Measurements from ENCODE around the gene PET100. TPM values are rescaled to one million over a fixed set of nuclear protein-coding genes. Genes with fewer than 3 reads are reported as not detected.

PET100 gene
- total and polyA plus RNA-seq, 2 experiments from 2014 or later = 8.6 to 636 TPM

DNA sequence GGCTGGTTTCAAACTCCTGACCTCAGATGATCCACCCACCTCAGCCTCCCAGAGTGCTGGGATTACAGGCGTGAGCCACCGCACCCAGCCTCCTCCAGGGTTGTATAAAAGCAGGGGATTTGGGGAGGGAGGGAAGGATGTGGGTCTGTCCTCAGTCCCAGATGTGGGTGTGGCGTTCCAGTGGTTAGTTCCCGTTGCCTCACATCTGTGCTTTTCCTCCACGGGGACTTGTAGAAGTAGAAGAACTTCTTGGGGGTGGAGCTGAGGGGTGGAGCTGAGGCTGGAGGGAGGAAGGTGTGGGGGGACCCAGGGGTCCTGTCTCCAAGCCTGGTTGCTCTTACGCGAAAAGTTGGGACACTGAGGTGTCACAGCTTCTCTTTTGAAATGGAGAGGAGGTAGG lies 46.8 kb downstream of the PET100 start:
- peaks cover 6% of the 10 kb centered on the region for H3K9me3 Mint-ChIP-seq
- ATAC-seq = no peak
- H3K27me3 Mint-ChIP-seq (ENCODE audit: insufficient read depth, low read depth, poor library complexity) = peaks cover 32% of the 10 kb centered on the region
- H3K27ac ChIP-seq (ENCODE audit: low read depth) = no peak overlapping the region
- H3K4me1 Mint-ChIP-seq = no peaks in the 10 kb centered on the region
- no peak overlapping the region for H3K4me2 ChIP-seq
- no peaks in the 10 kb centered on the region for H4K20me1 ChIP-seq (replicated peaks; ENCODE audit: insufficient read depth)
- TF ChIP-seq ZNF114 (CRISPR knock-in tag; IDR thresholded peaks at IDR 0.05) = no peak
- TF ChIP-seq EZH2 (IDR thresholded peaks at IDR 0.05; ENCODE audit: low read depth, unreplicated experiment) = no peak
- no peak for TF ChIP-seq JUNB (IDR thresholded peaks at IDR 0.05; ENCODE audit: unreplicated experiment)
- TF ChIP-seq, protein P1, sequence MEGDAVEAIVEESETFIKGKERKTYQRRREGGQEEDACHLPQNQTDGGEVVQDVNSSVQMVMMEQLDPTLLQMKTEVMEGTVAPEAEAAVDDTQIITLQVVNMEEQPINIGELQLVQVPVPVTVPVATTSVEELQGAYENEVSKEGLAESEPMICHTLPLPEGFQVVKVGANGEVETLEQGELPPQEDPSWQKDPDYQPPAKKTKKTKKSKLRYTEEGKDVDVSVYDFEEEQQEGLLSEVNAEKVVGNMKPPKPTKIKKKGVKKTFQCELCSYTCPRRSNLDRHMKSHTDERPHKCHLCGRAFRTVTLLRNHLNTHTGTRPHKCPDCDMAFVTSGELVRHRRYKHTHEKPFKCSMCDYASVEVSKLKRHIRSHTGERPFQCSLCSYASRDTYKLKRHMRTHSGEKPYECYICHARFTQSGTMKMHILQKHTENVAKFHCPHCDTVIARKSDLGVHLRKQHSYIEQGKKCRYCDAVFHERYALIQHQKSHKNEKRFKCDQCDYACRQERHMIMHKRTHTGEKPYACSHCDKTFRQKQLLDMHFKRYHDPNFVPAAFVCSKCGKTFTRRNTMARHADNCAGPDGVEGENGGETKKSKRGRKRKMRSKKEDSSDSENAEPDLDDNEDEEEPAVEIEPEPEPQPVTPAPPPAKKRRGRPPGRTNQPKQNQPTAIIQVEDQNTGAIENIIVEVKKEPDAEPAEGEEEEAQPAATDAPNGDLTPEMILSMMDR (conservative IDR thresholded peaks at IDR 0.05; ENCODE audit: low read depth in 2 of 2) = no peak
- TF ChIP-seq, protein P2, sequence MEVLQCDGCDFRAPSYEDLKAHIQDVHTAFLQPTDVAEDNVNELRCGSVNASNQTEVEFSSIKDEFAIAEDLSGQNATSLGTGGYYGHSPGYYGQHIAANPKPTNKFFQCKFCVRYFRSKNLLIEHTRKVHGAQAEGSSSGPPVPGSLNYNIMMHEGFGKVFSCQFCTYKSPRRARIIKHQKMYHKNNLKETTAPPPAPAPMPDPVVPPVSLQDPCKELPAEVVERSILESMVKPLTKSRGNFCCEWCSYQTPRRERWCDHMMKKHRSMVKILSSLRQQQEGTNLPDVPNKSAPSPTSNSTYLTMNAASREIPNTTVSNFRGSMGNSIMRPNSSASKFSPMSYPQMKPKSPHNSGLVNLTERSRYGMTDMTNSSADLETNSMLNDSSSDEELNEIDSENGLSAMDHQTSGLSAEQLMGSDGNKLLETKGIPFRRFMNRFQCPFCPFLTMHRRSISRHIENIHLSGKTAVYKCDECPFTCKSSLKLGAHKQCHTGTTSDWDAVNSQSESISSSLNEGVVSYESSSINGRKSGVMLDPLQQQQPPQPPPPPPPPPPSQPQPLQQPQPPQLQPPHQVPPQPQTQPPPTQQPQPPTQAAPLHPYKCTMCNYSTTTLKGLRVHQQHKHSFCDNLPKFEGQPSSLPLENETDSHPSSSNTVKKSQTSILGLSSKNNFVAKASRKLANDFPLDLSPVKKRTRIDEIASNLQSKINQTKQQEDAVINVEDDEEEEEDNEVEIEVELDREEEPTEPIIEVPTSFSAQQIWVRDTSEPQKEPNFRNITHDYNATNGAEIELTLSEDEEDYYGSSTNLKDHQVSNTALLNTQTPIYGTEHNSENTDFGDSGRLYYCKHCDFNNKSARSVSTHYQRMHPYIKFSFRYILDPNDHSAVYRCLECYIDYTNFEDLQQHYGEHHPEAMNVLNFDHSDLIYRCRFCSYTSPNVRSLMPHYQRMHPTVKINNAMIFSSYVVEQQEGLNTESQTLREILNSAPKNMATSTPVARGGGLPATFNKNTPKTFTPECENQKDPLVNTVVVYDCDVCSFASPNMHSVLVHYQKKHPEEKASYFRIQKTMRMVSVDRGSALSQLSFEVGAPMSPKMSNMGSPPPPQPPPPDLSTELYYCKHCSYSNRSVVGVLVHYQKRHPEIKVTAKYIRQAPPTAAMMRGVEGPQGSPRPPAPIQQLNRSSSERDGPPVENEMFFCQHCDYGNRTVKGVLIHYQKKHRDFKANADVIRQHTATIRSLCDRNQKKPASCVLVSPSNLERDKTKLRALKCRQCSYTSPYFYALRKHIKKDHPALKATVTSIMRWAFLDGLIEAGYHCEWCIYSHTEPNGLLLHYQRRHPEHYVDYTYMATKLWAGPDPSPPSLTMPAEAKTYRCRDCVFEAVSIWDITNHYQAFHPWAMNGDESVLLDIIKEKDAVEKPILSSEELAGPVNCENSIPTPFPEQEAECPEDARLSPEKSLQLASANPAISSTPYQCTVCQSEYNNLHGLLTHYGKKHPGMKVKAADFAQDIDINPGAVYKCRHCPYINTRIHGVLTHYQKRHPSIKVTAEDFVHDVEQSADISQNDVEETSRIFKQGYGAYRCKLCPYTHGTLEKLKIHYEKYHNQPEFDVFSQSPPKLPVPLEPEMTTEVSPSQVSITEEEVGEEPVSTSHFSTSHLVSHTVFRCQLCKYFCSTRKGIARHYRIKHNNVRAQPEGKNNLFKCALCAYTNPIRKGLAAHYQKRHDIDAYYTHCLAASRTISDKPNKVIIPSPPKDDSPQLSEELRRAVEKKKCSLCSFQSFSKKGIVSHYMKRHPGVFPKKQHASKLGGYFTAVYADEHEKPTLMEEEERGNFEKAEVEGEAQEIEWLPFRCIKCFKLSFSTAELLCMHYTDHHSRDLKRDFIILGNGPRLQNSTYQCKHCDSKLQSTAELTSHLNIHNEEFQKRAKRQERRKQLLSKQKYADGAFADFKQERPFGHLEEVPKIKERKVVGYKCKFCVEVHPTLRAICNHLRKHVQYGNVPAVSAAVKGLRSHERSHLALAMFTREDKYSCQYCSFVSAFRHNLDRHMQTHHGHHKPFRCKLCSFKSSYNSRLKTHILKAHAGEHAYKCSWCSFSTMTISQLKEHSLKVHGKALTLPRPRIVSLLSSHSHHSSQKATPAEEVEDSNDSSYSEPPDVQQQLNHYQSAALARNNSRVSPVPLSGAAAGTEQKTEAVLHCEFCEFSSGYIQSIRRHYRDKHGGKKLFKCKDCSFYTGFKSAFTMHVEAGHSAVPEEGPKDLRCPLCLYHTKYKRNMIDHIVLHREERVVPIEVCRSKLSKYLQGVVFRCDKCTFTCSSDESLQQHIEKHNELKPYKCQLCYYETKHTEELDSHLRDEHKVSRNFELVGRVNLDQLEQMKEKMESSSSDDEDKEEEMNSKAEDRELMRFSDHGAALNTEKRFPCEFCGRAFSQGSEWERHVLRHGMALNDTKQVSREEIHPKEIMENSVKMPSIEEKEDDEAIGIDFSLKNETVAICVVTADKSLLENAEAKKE (CRISPR knock-in tag; IDR thresholded peaks at IDR 0.05) = no peak
- TF ChIP-seq NANOG (IDR thresholded peaks at IDR 0.05; ENCODE audit: borderline replicate concordance) = no peak
- TF ChIP-seq EZH2phosphoT487 (IDR thresholded peaks at IDR 0.05; ENCODE audit: unreplicated experiment) = no peak
- TF ChIP-seq STAT1 (IDR thresholded peaks at IDR 0.05; ENCODE audit: unreplicated experiment) = no peak
- TF ChIP-seq, protein P3, sequence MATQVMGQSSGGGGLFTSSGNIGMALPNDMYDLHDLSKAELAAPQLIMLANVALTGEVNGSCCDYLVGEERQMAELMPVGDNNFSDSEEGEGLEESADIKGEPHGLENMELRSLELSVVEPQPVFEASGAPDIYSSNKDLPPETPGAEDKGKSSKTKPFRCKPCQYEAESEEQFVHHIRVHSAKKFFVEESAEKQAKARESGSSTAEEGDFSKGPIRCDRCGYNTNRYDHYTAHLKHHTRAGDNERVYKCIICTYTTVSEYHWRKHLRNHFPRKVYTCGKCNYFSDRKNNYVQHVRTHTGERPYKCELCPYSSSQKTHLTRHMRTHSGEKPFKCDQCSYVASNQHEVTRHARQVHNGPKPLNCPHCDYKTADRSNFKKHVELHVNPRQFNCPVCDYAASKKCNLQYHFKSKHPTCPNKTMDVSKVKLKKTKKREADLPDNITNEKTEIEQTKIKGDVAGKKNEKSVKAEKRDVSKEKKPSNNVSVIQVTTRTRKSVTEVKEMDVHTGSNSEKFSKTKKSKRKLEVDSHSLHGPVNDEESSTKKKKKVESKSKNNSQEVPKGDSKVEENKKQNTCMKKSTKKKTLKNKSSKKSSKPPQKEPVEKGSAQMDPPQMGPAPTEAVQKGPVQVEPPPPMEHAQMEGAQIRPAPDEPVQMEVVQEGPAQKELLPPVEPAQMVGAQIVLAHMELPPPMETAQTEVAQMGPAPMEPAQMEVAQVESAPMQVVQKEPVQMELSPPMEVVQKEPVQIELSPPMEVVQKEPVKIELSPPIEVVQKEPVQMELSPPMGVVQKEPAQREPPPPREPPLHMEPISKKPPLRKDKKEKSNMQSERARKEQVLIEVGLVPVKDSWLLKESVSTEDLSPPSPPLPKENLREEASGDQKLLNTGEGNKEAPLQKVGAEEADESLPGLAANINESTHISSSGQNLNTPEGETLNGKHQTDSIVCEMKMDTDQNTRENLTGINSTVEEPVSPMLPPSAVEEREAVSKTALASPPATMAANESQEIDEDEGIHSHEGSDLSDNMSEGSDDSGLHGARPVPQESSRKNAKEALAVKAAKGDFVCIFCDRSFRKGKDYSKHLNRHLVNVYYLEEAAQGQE (IDR thresholded peaks at IDR 0.05; ENCODE audit: unreplicated experiment) = no peak
- TF ChIP-seq POLR2AphosphoS5 (IDR thresholded peaks at IDR 0.05; ENCODE audit: low read depth) = no peak
- TF ChIP-seq, protein P4, sequence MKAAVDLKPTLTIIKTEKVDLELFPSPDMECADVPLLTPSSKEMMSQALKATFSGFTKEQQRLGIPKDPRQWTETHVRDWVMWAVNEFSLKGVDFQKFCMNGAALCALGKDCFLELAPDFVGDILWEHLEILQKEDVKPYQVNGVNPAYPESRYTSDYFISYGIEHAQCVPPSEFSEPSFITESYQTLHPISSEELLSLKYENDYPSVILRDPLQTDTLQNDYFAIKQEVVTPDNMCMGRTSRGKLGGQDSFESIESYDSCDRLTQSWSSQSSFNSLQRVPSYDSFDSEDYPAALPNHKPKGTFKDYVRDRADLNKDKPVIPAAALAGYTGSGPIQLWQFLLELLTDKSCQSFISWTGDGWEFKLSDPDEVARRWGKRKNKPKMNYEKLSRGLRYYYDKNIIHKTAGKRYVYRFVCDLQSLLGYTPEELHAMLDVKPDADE (IDR thresholded peaks at IDR 0.05) = no peak
- no peak for TF ChIP-seq ZNF331 (CRISPR knock-in tag; IDR thresholded peaks at IDR 0.05; ENCODE audit: low read depth)
- TF ChIP-seq CREB1 (CRISPR knock-in tag; IDR thresholded peaks at IDR 0.05; ENCODE audit: low read depth) = no peak
- no peak overlapping the region for H3K4me3 ChIP-seq
- DNase-seq (ENCODE audit: low spot score) = no peak
- H3K9me2 ChIP-seq (ENCODE audit: insufficient read depth) = no peaks in the 10 kb centered on the region
- no peak overlapping the region for H3K27ac Mint-ChIP-seq
- no peak overlapping the region for H3K4me3 Mint-ChIP-seq
- no peaks in the 10 kb centered on the region for H3K36me3 ChIP-seq (ENCODE audit: insufficient read depth)
- H3K79me2 ChIP-seq (replicated peaks; ENCODE audit: insufficient read depth) = 0 out of 2 replicates have a peak, but pooled peaks cover 3% of the 10 kb centered on the region
- no peaks in the 10 kb centered on the region for H3F3A ChIP-seq (replicated peaks; ENCODE audit: low read depth)
- no peaks in the 10 kb centered on the region for H3K4me1 ChIP-seq (ENCODE audit: insufficient read depth)
- H2AFZ ChIP-seq = no peak overlapping the region
- no peaks in the 10 kb centered on the region for H3K36me3 Mint-ChIP-seq (ENCODE audit: low read depth)
- peaks cover 17% of the 10 kb centered on the region; the same call in 1 of the 2 replicates for H3K27me3 ChIP-seq (ENCODE audit: insufficient read depth)
